Coronary artery (tissue), 2 donors: Measurements from ENCODE around the gene PDE4DIP.
"Not testable (repeated sequence)": the region's sequence is repeated elsewhere in the genome, so short reads cannot be mapped to it uniquely, and the experiment has no call there.

Experiments used
- DNase-seq: peaks from one replicate; pipeline ENCODE4 v3.0.0-alpha.2; 2017; ENCODE audit warnings: low spot score
- H3K27ac ChIP-seq, 2 donors: fragments of 200-600 bp; sonication (generic); one replicate each; pipeline ENCODE4 v1.5.1; 2016 to 2019
- H3K4me3 ChIP-seq: fragments of 200-600 bp; sonication (generic); 2 replicates; pipeline ENCODE4 v1.5.1; 2016; ENCODE audit warnings: mild to moderate bottlenecking, moderate library complexity

The PDE4DIP gene

GRCh38 chr1:148909219-148909826 is 65.1 kb downstream of the PDE4DIP start:
- not testable (repeated sequence) for H3K27ac ChIP-seq, DNase-seq

GRCh38 chr1:148911303-148911928 is 67.2 kb downstream of the PDE4DIP start:
- not testable (repeated sequence) for DNase-seq, H3K4me3 ChIP-seq
- peak overlapping the region in 1 of 2 donors; percentile 48 for H3K27ac ChIP-seq

More at GRCh38 chr1:148909219-148909826, 65.1 kb downstream of the PDE4DIP start:
- H3K4me3 ChIP-seq: not testable (repeated sequence)

- not testable (repeated sequence) for H3K4me3 ChIP-seq, DNase-seq, H3K27ac ChIP-seq
These were observed 72.0 kb downstream of the PDE4DIP start for GRCh38 chr1:148916222-148916621.

- DNase-seq, H3K4me3 ChIP-seq: not testable (repeated sequence)
- peak overlapping the region in 1 of 2 donors; percentile 75 for H3K27ac ChIP-seq
These were observed 72.6 kb downstream of the PDE4DIP start for GRCh38 chr1:148916695-148917348.

- H3K4me3 ChIP-seq, DNase-seq: not testable (repeated sequence)
- H3K27ac ChIP-seq: peak overlapping the region in 1 of 2 donors; percentile 77
These were observed 74.7 kb downstream of the PDE4DIP start for GRCh38 chr1:148918836-148919447.

GRCh38 chr1:148921047-148921446 is 76.8 kb downstream of the PDE4DIP start:
- H3K4me3 ChIP-seq, H3K27ac ChIP-seq: not testable (repeated sequence)

GRCh38 chr1:148923798-148924197 is 79.6 kb downstream of the PDE4DIP start:
- H3K4me3 ChIP-seq, H3K27ac ChIP-seq, DNase-seq: not testable (repeated sequence)

More at GRCh38 chr1:148921047-148921446, 76.8 kb downstream of the PDE4DIP start:
- not testable (repeated sequence) for DNase-seq

GRCh38 chr1:148927645-148928044 is 83.4 kb downstream of the PDE4DIP start:
- DNase-seq, H3K27ac ChIP-seq, H3K4me3 ChIP-seq: not testable (repeated sequence)

- H3K27ac ChIP-seq, H3K4me3 ChIP-seq, DNase-seq: not testable (repeated sequence)
These were observed 85.0 kb downstream of the PDE4DIP start for GRCh38 chr1:148929253-148929652.

GRCh38 chr1:148935381-148936002 is 91.3 kb downstream of the PDE4DIP start:
- not testable (repeated sequence) for H3K4me3 ChIP-seq, DNase-seq, H3K27ac ChIP-seq

GRCh38 chr1:148942906-148943305 is 98.7 kb downstream of the PDE4DIP start:
- not testable (repeated sequence) for DNase-seq, H3K27ac ChIP-seq, H3K4me3 ChIP-seq

GRCh38 chr1:148945130-148945529 is 100.9 kb downstream of the PDE4DIP start:
- H3K4me3 ChIP-seq, DNase-seq, H3K27ac ChIP-seq: not testable (repeated sequence)

GRCh38 chr1:148948768-148949167 is 104.5 kb downstream of the PDE4DIP start:
- DNase-seq, H3K27ac ChIP-seq, H3K4me3 ChIP-seq: not testable (repeated sequence)

GRCh38 chr1:148951336-148952227 is 107.4 kb downstream of the PDE4DIP start:
- Histone ChIP-seq H3K4me3 (peak overlapping the region; percentile 80), H3K27ac (peak overlapping the region; percentile 46 to 90)
- peak; percentile 81 for DNase-seq

GRCh38 chr1:148952253-148952937 is 108.2 kb downstream of the PDE4DIP start:
- peak overlapping the region; percentile 52 to 90 for H3K27ac ChIP-seq
- peak overlapping the region; percentile 80 for H3K4me3 ChIP-seq
- not testable (repeated sequence) for DNase-seq

- peak; percentile 71 for DNase-seq
- Histone ChIP-seq H3K4me3 (peak overlapping the region; percentile 80), H3K27ac (peak overlapping the region in 1 of 2 donors; percentile 90)
These were observed 108.8 kb downstream of the PDE4DIP start for GRCh38 chr1:148952938-148953616.

- H3K4me3 ChIP-seq: peak overlapping the region; percentile 80
- DNase-seq, H3K27ac ChIP-seq: not testable (repeated sequence)
These were observed 109.5 kb downstream of the PDE4DIP start for GRCh38 chr1:148953730-148954129.
